Activated naive CD4-positive, alpha-beta T cell treated with anti-CD3 and anti-CD28 coated beads, Interleukin-2, amount 50 U/mL, for 72 hours (primary cell): ENCODE measurements around the gene CDHR5. TPM values are rescaled to one million over a fixed set of nuclear protein-coding genes. Genes with fewer than 3 reads are reported as not detected.
"Not testable (repeated sequence)": the region's sequence is repeated elsewhere in the genome, so short reads cannot be mapped to it uniquely, and the experiment has no call there.

ENCODE experiments used
- ATAC-seq, 2 donors: fragments of 150-1000 bp; cut with Tn5 transposase; 2 replicates each; pipeline ENCODE4 v1.10.0; 2021; ENCODE audit warnings: mild to moderate bottlenecking in 2 of 2, moderate library complexity in 2 of 2
- DNase-seq, 2 donors: peaks; one replicate each; pipeline ENCODE4 v3.0.0; 2021 to 2022; ENCODE audit warnings: low spot score in 2 of 2
- H3K27ac Mint-ChIP-seq, 2 donors: one replicate each; pipeline ENCODE4 v1.8.0; 2022; ENCODE audit warnings: mild to moderate bottlenecking in 2 of 2, mixed read lengths in 2 of 2
- H3K36me3 Mint-ChIP-seq, 2 donors: one replicate each; pipeline ENCODE4 v1.8.0; 2022; ENCODE audit warnings: mixed read lengths in 2 of 2
- H3K9me3 Mint-ChIP-seq, 2 donors: one replicate each; pipeline ENCODE4 v1.8.0; 2022; ENCODE audit warnings: mixed read lengths in 2 of 2
- total RNA-seq, 2 donors: library from RNA; stranded (reverse); gene quantifications; one replicate each; pipeline ENCODE4 v1.2.3, GENCODE V29; 2022

Gene CDHR5
- total RNA-seq, 2 donors from 2014 or later = not detected

- Mint-ChIP-seq H3K9me3 (no peaks in the 10 kb centered on the region), H3K36me3 (peaks cover 15 to 17% of the 10 kb centered on the region in 2 donors), H3K27ac (peak overlapping the region; percentile 88 to 97)
- ATAC-seq (peak; percentile 96 to 99), DNase-seq (peak; percentile 68 to 83)
Measured at GRCh38 chr11:587978-588380, 36.8 kb downstream of the CDHR5 start.

GRCh38 chr11:587546-587945 lies 37.2 kb downstream of the CDHR5 start:
- ATAC-seq = peak; percentile 36 to 48
- Mint-ChIP-seq H3K36me3 (peaks cover 12 to 15% of the 10 kb centered on the region in 2 donors), H3K9me3 (no peaks in the 10 kb centered on the region), H3K27ac (peak overlapping the region; percentile 88 to 97)
- DNase-seq = no peak

GRCh38 chr11:586376-587316 lies 38.1 kb downstream of the CDHR5 start:
- H3K27ac Mint-ChIP-seq = peak overlapping the region; percentile 88 to 90
- peaks cover 12 to 14% of the 10 kb centered on the region in 2 donors for H3K36me3 Mint-ChIP-seq
- no peak for DNase-seq
- no peaks in the 10 kb centered on the region for H3K9me3 Mint-ChIP-seq
- ATAC-seq = no peak

GRCh38 chr11:584287-584686 lies 40.5 kb downstream of the CDHR5 start:
- Mint-ChIP-seq H3K27ac (peak overlapping the region in 1 of 2 donors; percentile 76), H3K36me3 (peaks cover 5 to 12% of the 10 kb centered on the region in 2 donors), H3K9me3 (no peaks in the 10 kb centered on the region)
- ATAC-seq (no peak), DNase-seq (no peak)

GRCh38 chr11:581752-582151 lies 43.0 kb downstream of the CDHR5 start:
- H3K27ac Mint-ChIP-seq = peak overlapping the region in 1 of 2 donors; percentile 58
- ATAC-seq = no peak
- peaks cover 14% of the 10 kb centered on the region in 2 donors for H3K36me3 Mint-ChIP-seq
- H3K9me3 Mint-ChIP-seq = no peaks in the 10 kb centered on the region
- DNase-seq = no peak

GRCh38 chr11:581342-581741 lies 43.4 kb downstream of the CDHR5 start:
- DNase-seq = no peak
- Mint-ChIP-seq H3K27ac (peak overlapping the region; percentile 5 to 15), H3K9me3 (no peaks in the 10 kb centered on the region), H3K36me3 (peaks cover 14% of the 10 kb centered on the region in 2 donors)
- ATAC-seq = no peak

GRCh38 chr11:579830-580601 lies 44.7 kb downstream of the CDHR5 start:
- no peaks in the 10 kb centered on the region for H3K9me3 Mint-ChIP-seq
- ATAC-seq (no peak), DNase-seq (no peak)
- peak overlapping the region in 1 of 2 donors; percentile 92 for H3K27ac Mint-ChIP-seq
- peaks cover 14% of the 10 kb centered on the region in 2 donors for H3K36me3 Mint-ChIP-seq

GRCh38 chr11:578276-579035 lies 46.3 kb downstream of the CDHR5 start:
- ATAC-seq (no peak), DNase-seq (no peak)
- Mint-ChIP-seq H3K36me3 (peaks cover 14% of the 10 kb centered on the region in 2 donors), H3K9me3 (no peaks in the 10 kb centered on the region), H3K27ac (peak overlapping the region; percentile 81 to 97)

- ATAC-seq = no peak
- peaks cover 14% of the 10 kb centered on the region in 2 donors for H3K36me3 Mint-ChIP-seq
- H3K27ac Mint-ChIP-seq = peak overlapping the region; percentile 97 to 99
- DNase-seq = no peak
- no peaks in the 10 kb centered on the region for H3K9me3 Mint-ChIP-seq
Measured at GRCh38 chr11:577611-577894, 47.2 kb downstream of the CDHR5 start.

GRCh38 chr11:576811-577610 lies 47.7 kb downstream of the CDHR5 start:
- DNase-seq (no peak), ATAC-seq (no peak)
- peak overlapping the region; percentile 97 to 99 for H3K27ac Mint-ChIP-seq
- peaks cover 13% of the 10 kb centered on the region in 2 donors for H3K36me3 Mint-ChIP-seq
- H3K9me3 Mint-ChIP-seq = no peaks in the 10 kb centered on the region

GRCh38 chr11:575996-576768 lies 48.6 kb downstream of the CDHR5 start, which contains the start of gene PHRF1:
PHRF1 (plus strand) TSS chr11:576470; CDS start chr11:581513, 5,043 bp downstream.
- peak; percentile 90 to 94 for ATAC-seq
- H3K27ac Mint-ChIP-seq = peak within 1 kb of the TSS; percentile 97 to 99

GRCh38 chr11:575313-575995 lies 49.3 kb downstream of the CDHR5 start:
- no peaks in the 10 kb centered on the region for H3K9me3 Mint-ChIP-seq
- H3K36me3 Mint-ChIP-seq = peaks cover 8% of the 10 kb centered on the region in 2 donors
- DNase-seq (peak in 1 of 2 donors; percentile 66), ATAC-seq (peak; percentile 59 to 62)
- H3K27ac Mint-ChIP-seq = peak overlapping the region; percentile 15 to 97

More at GRCh38 chr11:575996-576768, 48.6 kb downstream of the CDHR5 start, which contains the start of gene PHRF1:
- peak; percentile 95 to 97 for DNase-seq
- Mint-ChIP-seq H3K9me3 (no peaks in the 10 kb centered on the region), H3K36me3 (peaks cover 8% of the 10 kb centered on the region in 2 donors)

- DNase-seq = no peak
- Mint-ChIP-seq H3K27ac (peak overlapping the region in 1 of 2 donors; percentile 15), H3K36me3 (peaks cover 8% of the 10 kb centered on the region in 2 donors), H3K9me3 (no peaks in the 10 kb centered on the region)
- no peak for ATAC-seq
Measured at GRCh38 chr11:574632-575312, 50.0 kb downstream of the CDHR5 start.

- H3K9me3 Mint-ChIP-seq, H3K27ac Mint-ChIP-seq, H3K36me3 Mint-ChIP-seq, ATAC-seq, DNase-seq: not testable (repeated sequence)
Measured at GRCh38 chr11:574031-574570, 50.7 kb downstream of the CDHR5 start.
